GM21576 (cell line): Measurements from ENCODE around the gene NXN.
"Not testable (repeated sequence)": the region's sequence is repeated elsewhere in the genome, so short reads cannot be mapped to it uniquely, and the experiment has no call there.

Experiments
- ATAC-seq: cut with Tn5 transposase; IDR thresholded peaks from one replicate; pipeline ENCODE4 v1.9.1; 2021; ENCODE audit warnings: mild to moderate bottlenecking, moderate library complexity; ENCODE audit not compliant: unreplicated experiment

NXN gene

GRCh38 chr17:804541-805435, 174.8 kb downstream of the NXN start:
- no peak for ATAC-seq

GRCh38 chr17:802901-803881, 176.4 kb downstream of the NXN start:
- no peak for ATAC-seq

- no peak for ATAC-seq
These were observed 177.1 kb downstream of the NXN start for GRCh38 chr17:802481-802880.

GRCh38 chr17:801660-802059, 177.9 kb downstream of the NXN start:
- no peak for ATAC-seq

GRCh38 chr17:800446-801242, 178.9 kb downstream of the NXN start:
- no peak for ATAC-seq

- no peak for ATAC-seq
These were observed 180.3 kb downstream of the NXN start for GRCh38 chr17:799261-799660.

GRCh38 chr17:798246-798645, 181.3 kb downstream of the NXN start:
- ATAC-seq, result no peak

GRCh38 chr17:797236-797840, 182.2 kb downstream of the NXN start:
- ATAC-seq, result no peak

GRCh38 chr17:796609-797008, 183.0 kb downstream of the NXN start:
- ATAC-seq, result no peak

GRCh38 chr17:795721-796120, 183.9 kb downstream of the NXN start:
- ATAC-seq, result no peak

GRCh38 chr17:795276-795675, 184.3 kb downstream of the NXN start:
- no peak for ATAC-seq

GRCh38 chr17:794876-795275, 184.7 kb downstream of the NXN start:
- no peak for ATAC-seq

- no peak for ATAC-seq
These were observed 187.3 kb downstream of the NXN start for GRCh38 chr17:792277-792676.

GRCh38 chr17:791829-792228, 187.7 kb downstream of the NXN start:
- no peak for ATAC-seq

- not testable (repeated sequence) for ATAC-seq
These were observed 188.7 kb downstream of the NXN start for GRCh38 chr17:790874-791247.

GRCh38 chr17:789931-790873, 189.4 kb downstream of the NXN start:
- not testable (repeated sequence) for ATAC-seq

- no peak for ATAC-seq
These were observed 190.3 kb downstream of the NXN start for GRCh38 chr17:789160-789840.

- no peak for ATAC-seq
These were observed 191.0 kb downstream of the NXN start for GRCh38 chr17:788551-788950.
